Body of pancreas (tissue), 4 donors: Measurements from ENCODE around the gene EYS.

ENCODE experiments used
- POLR2A ChIP-seq, 3 donors: fragments of 450-650 bp; IDR thresholded peaks; one replicate each; pipeline ENCODE4 v1.6.1; 2016; ENCODE audit warnings: antibody characterized with exemption in 3 of 3, mild to moderate bottlenecking in 2 of 3
- TF ChIP-seq, protein P1 (sequence below), 7 experiments: fragments of 450-650 bp in 4 of 7; fragments of 200-600 bp in 3 of 7; sonication (generic) in 3 of 7; IDR thresholded peaks; one replicate each; pipeline ENCODE4 v1.5.1; 2016 to 2019; ENCODE audit warnings: antibody characterized with exemption in 7 of 7

DNA sequence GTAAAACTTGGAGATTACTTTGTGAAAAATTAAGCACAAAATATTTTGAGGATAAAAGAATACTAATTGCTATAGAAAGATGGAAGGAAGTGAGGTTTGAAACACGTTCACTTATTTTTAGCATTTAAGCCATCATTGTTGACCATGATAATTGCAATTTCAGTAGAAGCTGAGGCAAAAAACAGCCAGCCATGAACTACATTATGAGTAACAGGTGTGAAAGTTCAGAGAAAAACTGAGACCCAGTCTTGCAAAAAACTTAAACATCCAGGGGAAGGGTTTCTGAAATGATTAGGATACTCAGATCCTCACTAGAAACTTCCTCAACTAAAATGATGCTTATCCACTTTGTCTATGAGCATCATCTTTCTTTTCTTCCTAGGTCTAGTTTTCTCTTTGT lies 1452.0 kb downstream of the EYS start:
- TF ChIP-seq, protein P1, sequence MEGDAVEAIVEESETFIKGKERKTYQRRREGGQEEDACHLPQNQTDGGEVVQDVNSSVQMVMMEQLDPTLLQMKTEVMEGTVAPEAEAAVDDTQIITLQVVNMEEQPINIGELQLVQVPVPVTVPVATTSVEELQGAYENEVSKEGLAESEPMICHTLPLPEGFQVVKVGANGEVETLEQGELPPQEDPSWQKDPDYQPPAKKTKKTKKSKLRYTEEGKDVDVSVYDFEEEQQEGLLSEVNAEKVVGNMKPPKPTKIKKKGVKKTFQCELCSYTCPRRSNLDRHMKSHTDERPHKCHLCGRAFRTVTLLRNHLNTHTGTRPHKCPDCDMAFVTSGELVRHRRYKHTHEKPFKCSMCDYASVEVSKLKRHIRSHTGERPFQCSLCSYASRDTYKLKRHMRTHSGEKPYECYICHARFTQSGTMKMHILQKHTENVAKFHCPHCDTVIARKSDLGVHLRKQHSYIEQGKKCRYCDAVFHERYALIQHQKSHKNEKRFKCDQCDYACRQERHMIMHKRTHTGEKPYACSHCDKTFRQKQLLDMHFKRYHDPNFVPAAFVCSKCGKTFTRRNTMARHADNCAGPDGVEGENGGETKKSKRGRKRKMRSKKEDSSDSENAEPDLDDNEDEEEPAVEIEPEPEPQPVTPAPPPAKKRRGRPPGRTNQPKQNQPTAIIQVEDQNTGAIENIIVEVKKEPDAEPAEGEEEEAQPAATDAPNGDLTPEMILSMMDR (IDR thresholded peaks at IDR 0.05), result no peak
- no peak for TF ChIP-seq POLR2A (IDR thresholded peaks at IDR 0.05)
